Liver (tissue), 9 donors: ENCODE data around the gene CCL21. TPM values are rescaled to one million over a fixed set of nuclear protein-coding genes. Genes with fewer than 3 reads are reported as not detected.

ENCODE experiments used
- DNase-seq: peaks from one replicate; pipeline ENCODE4 v3.0.0-alpha.2; 2017; ENCODE audit warnings: low spot score
- H3K27ac ChIP-seq, 2 donors: one replicate each; pipeline ENCODE4 v1.7.0; 2013; ENCODE audit warnings: inconsistent platforms in 2 of 2, low read length in 2 of 2, control low read depth in 1 of 2, low read depth in 1 of 2, mild to moderate bottlenecking in 1 of 2
- H3K27me3 ChIP-seq, 4 donors: one replicate each; pipeline versions ENCODE4 v1.6.1 to v1.7.0; 2013; ENCODE audit warnings: low read length in 3 of 4, inconsistent platforms in 1 of 4, mild to moderate bottlenecking in 1 of 4, moderate library complexity in 1 of 4; ENCODE audit not compliant: control insufficient read depth in 4 of 4, insufficient read depth in 4 of 4
- H3K36me3 ChIP-seq, 4 donors: one replicate each; pipeline versions ENCODE4 v1.6.1 to v1.7.0; 2013; ENCODE audit warnings: low read length in 3 of 4, mild to moderate bottlenecking in 3 of 4, low read depth in 1 of 4, moderate library complexity in 1 of 4; ENCODE audit not compliant: control insufficient read depth in 4 of 4, insufficient read depth in 3 of 4
- H3K4me1 ChIP-seq, 4 donors: one replicate each; pipeline versions ENCODE4 v1.6.1 to v1.7.0; 2013; ENCODE audit warnings: low read length in 3 of 4, mild to moderate bottlenecking in 3 of 4, moderate library complexity in 1 of 4; ENCODE audit not compliant: control insufficient read depth in 4 of 4, insufficient read depth in 4 of 4
- H3K4me3 ChIP-seq, 3 donors: one replicate each; pipeline versions ENCODE4 v1.6.1 to v1.7.0; 2013; ENCODE audit warnings: low read length in 3 of 3, control low read depth in 1 of 3, low read depth in 1 of 3, mild to moderate bottlenecking in 1 of 3
- H3K9ac ChIP-seq, 2 donors: one replicate each; pipeline ENCODE4 v1.7.0; 2013; ENCODE audit warnings: low read length in 2 of 2, mild to moderate bottlenecking in 2 of 2, moderate library complexity in 2 of 2, control low read depth in 1 of 2, low read depth in 1 of 2
- H3K9me3 ChIP-seq, 4 donors: one replicate each; pipeline versions ENCODE4 v1.6.1 to v1.7.0; 2013; ENCODE audit warnings: low read length in 3 of 4; ENCODE audit not compliant: control insufficient read depth in 4 of 4
- ATF3 ChIP-seq: IDR thresholded peaks from 2 replicates; pipeline ENCODE4 v1.6.1; 2016; ENCODE audit warnings: antibody characterized with exemption
- CTCF ChIP-seq: fragments of 150-350 bp; IDR thresholded peaks from 2 replicates; pipeline ENCODE4 v1.5.1; 2017; ENCODE audit warnings: improper control_type of control experiment, low read depth, low read length; ENCODE audit not compliant: missing input control
- EGR1 ChIP-seq, 2 donors: IDR thresholded peaks; 2 replicates each; pipeline ENCODE4 v1.6.1; 2016 to 2018; ENCODE audit warnings: antibody characterized with exemption in 2 of 2, low read depth in 2 of 2
- FOXA2 ChIP-seq: IDR thresholded peaks from 2 replicates; pipeline ENCODE4 v1.6.1; 2016; ENCODE audit warnings: antibody characterized with exemption
- GABPA ChIP-seq, 2 donors: IDR thresholded peaks in 1 of 2; conservative IDR thresholded peaks in 1 of 2; 2 replicates each; pipeline ENCODE4 v1.6.1; 2016; ENCODE audit warnings: antibody characterized with exemption in 2 of 2, mild to moderate bottlenecking in 1 of 2, moderate library complexity in 1 of 2
- HNF4A ChIP-seq, 2 donors: conservative IDR thresholded peaks; 2 replicates each; pipeline ENCODE4 v1.6.1; 2016; ENCODE audit warnings: antibody characterized with exemption in 2 of 2, mild to moderate bottlenecking in 2 of 2
- HNF4G ChIP-seq: IDR thresholded peaks from 2 replicates; pipeline ENCODE4 v1.6.1; 2016; ENCODE audit warnings: antibody characterized with exemption
- JUND ChIP-seq, 2 donors: IDR thresholded peaks; 2 replicates each; pipeline ENCODE4 v1.6.1; 2016; ENCODE audit warnings: antibody characterized with exemption in 2 of 2
- NR2F2 ChIP-seq: IDR thresholded peaks from 2 replicates; pipeline ENCODE4 v1.6.1; 2016; ENCODE audit warnings: antibody characterized with exemption
- REST ChIP-seq: IDR thresholded peaks from 2 replicates; pipeline ENCODE4 v1.6.1; 2016; ENCODE audit warnings: antibody characterized with exemption, mild to moderate bottlenecking
- RXRA ChIP-seq, 2 donors: IDR thresholded peaks; 2 replicates each; pipeline ENCODE4 v1.6.1; 2017 to 2018; ENCODE audit warnings: antibody characterized with exemption in 2 of 2, mild to moderate bottlenecking in 1 of 2
- SP1 ChIP-seq: IDR thresholded peaks from 2 replicates; pipeline ENCODE4 v1.6.1; 2018; ENCODE audit warnings: antibody characterized with exemption, mild to moderate bottlenecking
- TAF1 ChIP-seq: conservative IDR thresholded peaks from 2 replicates; pipeline ENCODE4 v1.6.1; 2016; ENCODE audit warnings: antibody characterized with exemption, mild to moderate bottlenecking
- YY1 ChIP-seq: IDR thresholded peaks from 2 replicates; pipeline ENCODE4 v1.6.1; 2016; ENCODE audit warnings: antibody characterized with exemption, mild to moderate bottlenecking
- WGBS: extraction: QIAGEN DNeasy Blood & Tissue Kit; methylation state at CpG from one replicate; pipeline ENCODE4 v1.1.7; 2013; 5-methylcytosine and 5-hydroxymethylcytosine counted together
- polyA plus RNA-seq, 2 donors: library from polyadenylated mRNA; stranded (reverse) in 1 of 2; unstranded in 1 of 2; fragments of 200-250 nt in 1 of 2; fragments of >200 nt in 1 of 2; fragmentation: Nextera tagmentation in 1 of 2; extraction: Ambion mirVana in 1 of 2; gene quantifications; one replicate each; pipeline versions ENCODE4 v1.2.1 to v1.2.3, GENCODE V29; 2013 to 2015
- total RNA-seq, 2 donors: library from RNA; depleted of rRNA; stranded (reverse); fragments of >200 nt; gene quantifications; one replicate each; pipeline ENCODE4 v1.2.3, GENCODE V29; 2014
- donor health status: healthy.
- donor health status: healthy.
- donor health status: healthy.
- donor health status: healthy.
- donor health status: healthy.

The CCL21 gene
- total and polyA plus RNA-seq, 4 donors, result 2.2 to 31.0 (median 10.6) TPM

- TF ChIP-seq CTCF (peak; percentile 96), ATF3 (no peak), SP1 (peak; percentile 7), RXRA (IDR thresholded peaks at IDR 0.05) (no peak), FOXA2 (no peak), HNF4G (no peak), TAF1 (no peak), GABPA (IDR thresholded peaks at IDR 0.05 in 1 of 2, conservative IDR thresholded peaks at IDR 0.05 in 1 of 2) (no peak)
Observed at GRCh38 chr9:34675048-34675714, 34.8 kb downstream of the CCL21 start (continued).

GRCh38 chr9:34674440-34674839 is 35.5 kb downstream of the CCL21 start:
- DNase-seq, result no peak

More at GRCh38 chr9:34674440-34674839, 35.5 kb downstream of the CCL21 start:
- H3K36me3 ChIP-seq, result peaks cover 0 to under 1% (median 0%) of the 10 kb centered on the region in 4 donors
- H3K4me3 ChIP-seq, result no peak overlapping the region
- H3K27me3 ChIP-seq, result no peaks in the 10 kb centered on the region
- WGBS, result 56% methylated on average over 3 of the region's 3 CpGs
- TF ChIP-seq REST (no peak), EGR1 (IDR thresholded peaks at IDR 0.05; ENCODE audit: low read depth in 2 of 2) (no peak), HNF4A (conservative IDR thresholded peaks at IDR 0.05) (no peak), FOXA2 (no peak), JUND (IDR thresholded peaks at IDR 0.05) (no peak), NR2F2 (no peak), YY1 (no peak), SP1 (no peak), HNF4G (no peak), ATF3 (no peak), TAF1 (no peak)
- H3K9ac ChIP-seq, result no peak overlapping the region
- peaks cover 0 to 14% (median 8%) of the 10 kb centered on the region in 4 donors for H3K4me1 ChIP-seq
- no peaks in the 10 kb centered on the region for H3K9me3 ChIP-seq
- no peak overlapping the region for H3K27ac ChIP-seq
